HG02759 (cell line): Measurements from ENCODE around the gene MAPK11.
"Not testable (repeated sequence)": the region's sequence is repeated elsewhere in the genome, so short reads cannot be mapped to it uniquely, and the experiment has no call there.

ENCODE experiments used
- ATAC-seq: cut with Tn5 transposase; IDR thresholded peaks from one replicate; pipeline ENCODE4 v1.9.1; 2021; ENCODE audit warnings: mild to moderate bottlenecking, moderate library complexity; ENCODE audit not compliant: unreplicated experiment

MAPK11 gene

DNA sequence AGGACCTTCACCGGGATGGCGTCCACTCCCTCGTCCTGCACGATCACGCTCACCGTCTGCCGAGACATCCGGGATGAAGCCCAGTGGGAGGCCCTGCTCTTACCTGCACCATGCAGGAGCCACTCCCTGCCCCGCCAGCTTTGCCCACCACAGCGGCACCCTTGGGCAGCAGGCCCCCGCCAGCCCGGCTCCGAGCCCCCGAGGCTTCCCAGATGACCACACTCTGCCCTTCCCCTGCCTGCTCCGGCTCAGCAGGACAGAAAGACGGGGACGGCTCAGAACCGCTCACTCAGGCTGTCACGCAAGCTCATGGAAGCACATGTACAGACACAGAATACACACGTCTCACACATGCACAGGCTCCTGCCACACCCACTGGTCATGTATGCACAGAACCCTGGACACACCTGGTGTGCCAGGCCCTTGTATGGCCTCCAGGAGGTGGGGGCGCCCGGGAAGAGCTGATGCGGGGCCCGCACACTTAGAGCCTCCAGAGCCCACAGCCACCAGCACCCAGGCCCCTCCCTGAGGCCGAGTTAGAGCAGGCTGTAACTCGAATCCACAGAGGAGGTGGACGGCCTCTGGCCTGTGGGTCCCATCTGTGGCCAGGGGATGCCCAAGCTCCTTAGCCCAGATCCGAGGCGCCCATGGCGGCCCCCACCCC is 8.9 kb upstream of the MAPK11 start:
- ATAC-seq = no peak

- no peak for ATAC-seq
Observed at GRCh38 chr22:50278461-50278860, 8.3 kb upstream of the MAPK11 start.

GRCh38 chr22:50277761-50278160 is 7.6 kb upstream of the MAPK11 start:
- ATAC-seq = no peak

DNA sequence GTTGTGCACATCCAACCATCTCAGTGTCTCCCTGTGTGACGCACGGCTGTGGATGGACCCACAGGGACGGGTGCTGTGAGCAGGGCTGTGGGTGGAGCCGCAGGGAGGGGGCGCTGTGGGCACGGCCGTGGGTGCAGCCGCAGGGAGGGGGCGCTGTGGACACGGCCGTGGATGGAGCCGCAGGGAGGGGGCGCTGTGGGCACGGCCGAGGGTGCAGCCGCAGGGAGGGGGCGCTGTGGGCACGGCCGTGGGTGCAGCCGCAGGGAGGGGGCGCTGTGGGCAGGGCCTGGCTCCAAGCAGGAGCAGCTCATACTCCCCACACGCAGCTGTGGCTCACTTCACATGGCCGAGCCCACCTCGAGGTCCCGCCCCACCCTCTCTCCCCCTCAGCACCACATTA is 6.0 kb upstream of the MAPK11 start:
- ATAC-seq = peak; percentile 71

DNA sequence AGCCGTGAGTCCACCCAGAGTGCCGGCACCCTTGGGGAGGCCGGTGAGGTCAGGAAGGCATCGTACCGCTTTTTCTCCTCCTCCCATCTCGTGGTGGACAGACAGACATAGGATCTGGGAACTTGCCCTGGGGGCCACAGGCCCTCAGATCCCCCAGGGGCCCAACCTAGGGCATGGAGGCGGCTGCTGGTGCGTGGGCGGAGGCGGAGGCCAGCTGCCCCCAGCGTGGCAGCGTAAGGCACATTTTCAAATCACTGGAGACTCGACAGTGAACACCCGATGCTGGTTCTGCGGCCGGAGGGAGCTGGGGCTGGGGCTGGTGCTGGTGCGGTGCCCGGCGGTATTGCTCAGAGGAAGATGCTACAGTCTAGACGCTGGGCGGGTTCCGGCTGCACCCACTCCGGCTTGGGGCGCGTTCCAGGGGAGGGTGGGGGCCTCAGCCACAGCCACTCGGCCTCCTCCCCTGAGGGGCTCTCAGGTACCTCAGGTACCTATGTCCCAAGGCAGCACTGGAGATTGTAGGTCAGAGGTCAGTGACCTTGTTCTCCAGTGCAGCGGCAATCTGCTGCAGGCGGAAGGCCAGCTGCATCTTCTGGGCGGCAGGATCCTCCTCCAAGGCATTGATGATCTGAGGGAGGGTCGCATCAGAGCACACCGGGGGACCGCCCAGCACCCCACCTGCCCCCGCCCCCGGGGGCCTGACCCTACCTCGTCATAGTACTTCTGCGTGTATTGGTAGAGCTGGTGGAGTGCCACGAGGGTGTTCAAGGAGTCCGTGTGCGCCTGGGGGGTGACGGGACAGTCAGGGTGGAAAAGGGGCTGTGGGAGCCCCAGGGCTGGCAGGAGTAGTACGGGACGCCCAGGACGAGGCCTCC is 5.2 kb upstream of the MAPK11 start:
- ATAC-seq = no peak

DNA sequence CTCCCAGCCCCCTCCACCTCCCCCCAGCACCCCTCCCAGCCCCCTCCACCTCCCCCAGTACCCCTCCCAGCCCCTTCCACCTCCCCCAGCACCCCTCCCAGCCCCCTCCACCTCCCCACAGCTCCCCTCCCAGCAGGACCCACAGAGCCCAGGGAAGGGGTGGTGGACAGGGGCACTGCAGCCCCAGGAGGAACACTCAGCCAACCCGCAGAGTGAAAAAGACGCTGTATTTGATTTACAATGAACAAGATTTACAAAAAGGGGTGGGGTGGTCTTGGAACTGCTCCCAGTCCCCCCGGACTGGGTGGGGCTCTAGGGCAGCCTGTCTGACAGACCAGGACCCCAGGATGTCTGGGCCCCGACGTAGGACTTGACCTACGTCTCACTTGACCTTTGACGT is 4.6 kb upstream of the MAPK11 start:
- no peak for ATAC-seq

GRCh38 chr22:50274311-50274710 is 4.1 kb upstream of the MAPK11 start:
- no peak for ATAC-seq

- not testable (repeated sequence) for ATAC-seq
Observed at GRCh38 chr22:50273781-50274180, 3.6 kb upstream of the MAPK11 start.

GRCh38 chr22:50273352-50273751 is 3.2 kb upstream of the MAPK11 start:
- ATAC-seq = not testable (repeated sequence)

DNA sequence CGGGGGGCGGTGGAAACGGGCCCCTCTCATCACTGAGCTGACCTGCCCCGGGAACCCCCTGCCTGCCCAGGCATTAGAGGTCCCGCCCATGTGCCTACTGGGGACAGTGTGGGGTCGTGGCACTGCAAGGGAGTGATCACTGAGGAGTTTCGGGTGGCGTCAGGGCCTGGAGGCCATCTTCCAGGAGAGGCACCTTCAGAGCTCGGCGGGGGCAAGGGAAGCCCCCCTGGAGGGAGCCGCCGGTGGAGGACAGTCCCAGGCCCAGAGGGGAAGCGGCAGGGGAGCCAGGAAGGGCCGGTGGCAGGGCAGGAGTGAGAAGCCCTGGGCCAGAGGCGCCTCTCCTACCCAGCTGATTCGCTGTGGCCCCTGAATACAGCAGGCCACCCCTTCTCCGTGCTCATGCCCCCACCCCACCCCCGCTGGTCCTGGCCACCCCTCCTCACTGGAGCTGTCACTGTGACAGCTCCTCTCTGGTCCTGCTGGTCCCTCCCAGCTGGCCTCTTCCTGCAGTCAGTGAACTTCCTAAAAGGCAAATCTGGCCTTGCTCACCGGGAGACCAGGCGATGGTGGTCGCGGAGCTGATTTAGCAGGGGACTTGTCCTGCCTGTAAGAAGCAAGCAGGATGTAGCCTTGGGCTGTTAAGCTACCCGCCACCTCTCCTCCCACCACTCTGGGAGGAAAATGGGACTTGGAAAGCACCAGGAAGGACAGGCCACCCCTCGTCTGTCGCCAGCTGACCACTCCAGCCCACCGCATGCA is 2.0 kb upstream of the MAPK11 start:
- no peak for ATAC-seq

DNA sequence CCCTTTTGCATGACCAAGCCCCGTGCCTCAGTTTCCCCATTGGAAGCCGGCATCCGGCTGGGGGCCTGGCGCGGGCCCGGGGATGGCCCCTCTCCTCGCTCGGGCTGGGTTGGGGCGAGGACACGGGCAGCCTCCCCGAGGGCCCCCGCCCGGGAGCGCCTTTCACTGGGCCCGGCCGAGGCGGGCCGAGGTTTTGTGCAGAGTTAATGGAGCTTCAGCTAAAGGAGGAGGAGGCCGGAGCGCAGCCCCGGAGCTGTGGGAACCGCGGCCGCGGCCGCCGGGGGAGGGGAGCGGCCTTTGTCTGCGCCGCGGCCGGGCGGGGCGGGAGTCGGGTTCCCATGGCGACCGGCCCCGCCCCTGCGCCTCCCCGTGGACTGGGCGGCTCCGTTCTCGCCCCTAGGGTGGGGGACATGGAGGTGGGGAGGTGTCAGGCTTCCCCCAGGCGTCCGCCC is 1.4 kb upstream of the MAPK11 start:
- ATAC-seq = peak; percentile 34

DNA sequence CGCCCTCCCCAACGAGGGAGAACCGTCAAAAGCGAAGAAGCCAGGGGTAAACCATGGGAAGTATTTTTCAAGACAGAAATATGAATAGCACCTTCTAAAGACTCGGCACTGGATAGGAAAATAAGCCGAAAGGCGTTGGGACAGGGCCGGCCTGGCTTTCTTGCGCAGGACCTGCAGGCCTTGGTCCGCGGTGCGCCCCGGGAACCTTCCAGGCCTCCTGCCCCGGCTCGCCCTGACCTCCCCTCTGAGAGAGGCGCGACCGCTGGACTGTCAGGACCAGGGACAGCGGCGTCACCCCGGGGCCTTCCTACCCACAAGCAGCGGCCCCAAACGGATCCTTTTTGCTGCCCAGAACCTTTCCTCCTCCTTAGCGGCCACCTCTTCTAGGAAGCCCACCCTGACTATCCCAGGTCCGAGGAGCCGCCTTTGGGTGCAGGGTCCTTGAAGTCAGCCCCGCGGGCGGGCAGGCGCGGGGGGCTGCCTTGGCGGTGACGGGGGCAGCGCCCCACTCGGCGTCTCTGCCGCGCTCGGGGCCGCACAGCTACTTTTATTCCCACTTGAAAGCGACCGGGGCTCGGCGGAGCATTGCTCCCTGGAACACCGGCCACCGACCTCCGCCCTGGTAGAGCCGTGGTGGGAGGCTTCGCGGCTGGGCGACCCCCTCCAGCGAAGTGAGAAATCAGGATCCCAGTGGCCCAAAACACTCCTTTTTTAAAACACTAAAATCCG is 650 bp upstream of the MAPK11 start:
- no peak for ATAC-seq

DNA sequence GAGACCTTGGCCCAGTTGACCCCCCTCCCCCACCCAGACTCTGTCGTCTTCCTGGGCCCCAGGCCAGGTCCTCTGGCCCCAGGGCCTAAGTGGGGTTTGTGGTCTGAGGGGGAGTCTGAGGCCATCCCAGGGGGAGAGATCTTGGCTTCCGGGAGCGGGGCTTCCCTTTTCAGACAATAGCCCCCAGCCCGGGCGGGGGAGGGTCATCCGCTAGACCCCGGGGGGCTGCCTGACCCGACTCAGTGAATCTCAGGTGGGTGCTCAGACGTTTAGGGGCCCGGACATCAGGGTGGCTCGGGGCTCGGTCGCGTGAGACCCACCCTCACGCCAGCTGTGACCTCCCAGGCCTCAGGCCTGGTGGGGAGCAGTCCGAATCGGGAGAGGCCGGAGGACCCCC is 609 bp downstream of the MAPK11 start:
- ATAC-seq = no peak

DNA sequence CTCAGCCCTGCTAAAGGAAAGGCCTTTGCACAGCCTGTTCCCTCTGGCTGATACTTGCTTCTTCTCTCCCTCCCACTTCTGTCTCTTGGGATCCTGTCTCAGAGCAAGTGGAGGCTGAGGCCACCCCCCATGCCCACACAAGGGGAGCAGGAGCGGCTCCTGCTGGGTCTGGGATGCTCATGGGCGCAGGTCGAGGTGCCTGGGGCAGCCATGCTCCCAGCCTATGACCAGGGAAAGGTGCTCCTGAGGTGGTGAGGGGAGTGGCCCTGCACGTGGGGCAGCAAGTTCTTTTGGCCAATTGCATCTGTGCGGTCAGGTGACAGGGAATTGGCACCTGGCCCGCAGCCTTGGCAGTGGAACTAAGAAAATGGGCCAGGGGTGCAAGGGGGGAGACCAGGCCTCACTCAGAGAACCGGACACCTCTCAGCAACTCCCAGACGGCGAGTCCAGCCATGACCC is 1.5 kb downstream of the MAPK11 start:
- ATAC-seq = no peak

GRCh38 chr22:50267591-50268390 is 2.4 kb downstream of the MAPK11 start:
- no peak for ATAC-seq

DNA sequence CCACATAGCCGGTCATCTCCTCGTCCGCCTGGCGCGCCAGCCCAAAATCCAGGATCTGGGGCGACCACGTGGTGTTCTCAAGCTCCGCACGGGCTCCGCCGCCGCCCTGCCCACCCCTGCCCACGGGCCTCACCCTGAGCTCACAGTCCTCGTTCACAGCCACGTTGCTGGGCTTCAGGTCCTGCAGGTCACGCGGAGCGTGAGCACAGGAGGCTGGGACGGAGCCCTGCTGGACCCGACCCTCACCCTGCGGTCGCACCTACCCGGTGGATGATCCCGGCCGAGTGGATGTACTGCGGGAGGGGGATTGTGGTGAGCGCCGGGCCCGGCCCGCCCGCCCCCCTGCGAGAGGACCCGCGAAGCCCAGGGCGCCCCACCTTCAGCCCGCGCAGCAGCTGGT is 3.2 kb downstream of the MAPK11 start:
- ATAC-seq = no peak

DNA sequence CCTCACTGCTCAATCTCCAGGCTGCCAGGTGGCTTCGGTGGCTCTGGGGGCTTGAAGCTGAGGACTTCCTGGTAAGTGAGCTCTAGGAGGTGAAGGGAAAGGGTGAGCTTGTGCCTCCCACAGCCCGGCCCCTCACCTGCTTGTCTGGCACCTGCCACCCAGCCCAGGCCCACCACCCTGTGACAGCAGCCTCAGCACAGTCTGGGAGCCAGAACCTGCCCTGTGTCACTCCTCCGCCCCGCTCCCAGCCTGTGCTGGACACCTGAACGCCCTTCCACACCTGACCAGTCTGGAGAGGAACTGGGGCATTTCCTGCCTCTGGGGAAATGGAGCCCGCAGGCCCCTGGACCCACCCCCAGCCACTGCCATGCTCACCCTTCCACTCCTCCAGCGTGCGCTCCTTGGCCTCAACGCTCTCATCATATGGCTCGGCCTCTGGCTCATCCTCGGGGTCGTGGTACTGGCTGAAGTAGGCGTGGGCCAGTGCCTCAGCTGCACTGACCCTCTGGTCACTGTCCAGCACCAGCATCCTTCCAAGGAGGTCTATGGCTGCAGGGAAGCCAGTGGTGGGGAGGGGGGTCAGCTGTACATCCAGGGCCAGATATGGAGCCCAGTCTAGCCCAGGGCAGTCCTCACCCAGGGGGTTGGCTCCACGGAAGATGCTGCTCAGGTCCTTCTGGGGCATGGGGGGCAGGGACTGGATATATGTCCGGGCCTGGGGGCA is 5.1 kb downstream of the MAPK11 start:
- no peak for ATAC-seq

GRCh38 chr22:50264104-50264745 is 6.0 kb downstream of the MAPK11 start:
- ATAC-seq = no peak
